HEK293 (cell line): ENCODE measurements around the gene KLRG1.

Experiments used
- CTCF ChIA-PET: fragments of 350-600 bp; formaldehyde crosslinking; extraction: SDS; loops from one replicate; lab custom pipeline; 2021; ENCODE audit warnings: antibody characterized with exemption; lab: Yijun Ruan, JAX
- POLR2A ChIA-PET: fragments of 300-600 bp; formaldehyde crosslinking; extraction: SDS; loops from one replicate; lab custom pipeline; 2020; ENCODE audit warnings: antibody characterized with exemption, inconsistent platforms; lab: Yijun Ruan, JAX
- H3K27ac ChIP-seq: fragments of 200-500 bp; sonication (Bioruptor generic); 2 replicates; pipeline ENCODE4 v1.5.1; 2014; ENCODE audit warnings: low read depth, low read length, control low read depth, inconsistent platforms; ENCODE audit errors: extremely low read depth
- H3K36me3 ChIP-seq, 2 experiments: fragments of 200-500 bp in 1 of 2; sonication (Bioruptor generic) in 1 of 2; 1 replicate in 1 of 2; 2 replicates in 1 of 2; pipeline ENCODE4 v1.5.1; 2014 to 2017; ENCODE audit warnings: inconsistent platforms in 2 of 2, low read length in 2 of 2; ENCODE audit not compliant: control insufficient read depth in 2 of 2, insufficient read depth in 1 of 2
- H3K4me1 ChIP-seq: fragments of 200-500 bp; sonication (Bioruptor generic); 2 replicates; pipeline ENCODE4 v1.5.1; 2014; ENCODE audit warnings: mild to moderate bottlenecking, low read length, inconsistent platforms; ENCODE audit not compliant: control insufficient read depth, insufficient read depth
- H3K4me3 ChIP-seq: 2 replicates; pipeline ENCODE4 v1.5.1; 2011; ENCODE audit warnings: low read depth, mild to moderate bottlenecking, control low read depth, low read length, moderate library complexity
- H3K9me3 ChIP-seq: fragments of 200-500 bp; sonication (Bioruptor generic); 2 replicates; pipeline ENCODE4 v1.5.1; 2014; ENCODE audit warnings: low read depth, low read length, inconsistent platforms; ENCODE audit not compliant: control insufficient read depth, insufficient read depth
- HOXC10 ChIP-seq: sonication (generic); formaldehyde crosslinking; IDR thresholded peaks from 2 replicates; pipeline ENCODE4 v1.8.1; 2023; ENCODE audit warnings: mild to moderate bottlenecking, missing genetic modification reagents
- MEIS1 ChIP-seq: sonication (generic); formaldehyde crosslinking; IDR thresholded peaks from 2 replicates; pipeline ENCODE4 v1.8.1; 2022; ENCODE audit warnings: missing genetic modification reagents, mild to moderate bottlenecking, borderline replicate concordance
- MYNN ChIP-seq: fragments of 450-650 bp; formaldehyde crosslinking; IDR thresholded peaks from 2 replicates; pipeline ENCODE4 v1.5.1; 2016; ENCODE audit warnings: missing biosample characterization, missing genetic modification characterization, borderline replicate concordance
- PRDM6 ChIP-seq: fragments of 450-650 bp; formaldehyde crosslinking; IDR thresholded peaks from 2 replicates; pipeline ENCODE4 v1.5.1; 2017; ENCODE audit warnings: missing biosample characterization, missing genetic modification characterization
- SCRT2 ChIP-seq: fragments of 450-650 bp; formaldehyde crosslinking; IDR thresholded peaks from 2 replicates; pipeline ENCODE4 v1.5.1; 2016; ENCODE audit warnings: missing biosample characterization, missing genetic modification characterization
- TRIM28 ChIP-seq: IDR thresholded peaks from 2 replicates; pipeline ENCODE4 v1.6.1; 2011; ENCODE audit warnings: low read length, control low read depth, borderline replicate concordance
- ZBTB44 ChIP-seq: fragments of 450-650 bp; IDR thresholded peaks from 2 replicates; pipeline ENCODE4 v1.5.1; 2018; ENCODE audit warnings: missing biosample characterization, mild to moderate bottlenecking, missing genetic modification characterization
- ZBTB6 ChIP-seq: fragments of 450-650 bp; formaldehyde crosslinking; IDR thresholded peaks from 2 replicates; pipeline ENCODE4 v1.5.1; 2017; ENCODE audit warnings: missing biosample characterization, missing genetic modification characterization
- ZNF121 ChIP-seq: fragments of 450-650 bp; formaldehyde crosslinking; IDR thresholded peaks from 2 replicates; pipeline ENCODE4 v1.5.1; 2016; ENCODE audit warnings: missing biosample characterization, missing genetic modification characterization
- ZNF362 ChIP-seq: fragments of 450-650 bp; formaldehyde crosslinking; IDR thresholded peaks from 2 replicates; pipeline ENCODE4 v1.5.1; 2016; ENCODE audit warnings: missing biosample characterization, missing genetic modification characterization
- ZNF416 ChIP-seq: fragments of 450-650 bp; formaldehyde crosslinking; IDR thresholded peaks from 2 replicates; pipeline ENCODE4 v1.5.1; 2016; ENCODE audit warnings: missing biosample characterization, missing genetic modification characterization
- ZNF501 ChIP-seq: fragments of 450-650 bp; formaldehyde crosslinking; IDR thresholded peaks from 2 replicates; pipeline ENCODE4 v1.5.1; 2016; ENCODE audit warnings: missing biosample characterization, missing genetic modification characterization
- ZNF555 ChIP-seq: fragments of 450-650 bp; formaldehyde crosslinking; conservative IDR thresholded peaks from 2 replicates; pipeline ENCODE4 v1.5.1; 2017; ENCODE audit warnings: missing biosample characterization, mild to moderate bottlenecking, missing genetic modification characterization, inconsistent platforms
- ZNF558 ChIP-seq: fragments of 450-650 bp; formaldehyde crosslinking; IDR thresholded peaks from 2 replicates; pipeline ENCODE4 v1.5.1; 2016; ENCODE audit warnings: missing biosample characterization, missing genetic modification characterization
- ZNF596 ChIP-seq: fragments of 450-650 bp; IDR thresholded peaks from 2 replicates; pipeline ENCODE4 v1.5.0; 2018; ENCODE audit warnings: missing biosample characterization, mild to moderate bottlenecking, missing genetic modification characterization, moderate library complexity
- ZNF76 ChIP-seq: fragments of 450-650 bp; formaldehyde crosslinking; IDR thresholded peaks from 2 replicates; pipeline ENCODE4; 2016; ENCODE audit warnings: low read depth, missing biosample characterization, missing genetic modification characterization, borderline replicate concordance
- ZNF776 ChIP-seq: fragments of 450-650 bp; formaldehyde crosslinking; IDR thresholded peaks from 2 replicates; pipeline ENCODE4 v1.5.0; 2017; ENCODE audit warnings: missing biosample characterization, missing genetic modification characterization, borderline replicate concordance
- ZNF785 ChIP-seq: fragments of 450-650 bp; formaldehyde crosslinking; IDR thresholded peaks from 2 replicates; pipeline ENCODE4 v1.5.1; 2016; ENCODE audit warnings: missing biosample characterization, missing genetic modification characterization
- ZSCAN30 ChIP-seq: fragments of 450-650 bp; IDR thresholded peaks from 2 replicates; pipeline ENCODE4 v1.5.1; 2018; ENCODE audit warnings: missing biosample characterization, mild to moderate bottlenecking, missing genetic modification characterization, moderate library complexity
- TF ChIP-seq, protein P1 (sequence below): fragments of 450-650 bp; formaldehyde crosslinking; IDR thresholded peaks from 2 replicates; pipeline ENCODE4 v1.5.1; 2017; ENCODE audit warnings: missing biosample characterization, mild to moderate bottlenecking, missing genetic modification characterization, moderate library complexity

KLRG1 gene

GRCh38 chr12:8950221-8950527 lies 39.2 kb upstream of the KLRG1 start (continued):
- TF ChIP-seq ZNF776 = no peak

DNA sequence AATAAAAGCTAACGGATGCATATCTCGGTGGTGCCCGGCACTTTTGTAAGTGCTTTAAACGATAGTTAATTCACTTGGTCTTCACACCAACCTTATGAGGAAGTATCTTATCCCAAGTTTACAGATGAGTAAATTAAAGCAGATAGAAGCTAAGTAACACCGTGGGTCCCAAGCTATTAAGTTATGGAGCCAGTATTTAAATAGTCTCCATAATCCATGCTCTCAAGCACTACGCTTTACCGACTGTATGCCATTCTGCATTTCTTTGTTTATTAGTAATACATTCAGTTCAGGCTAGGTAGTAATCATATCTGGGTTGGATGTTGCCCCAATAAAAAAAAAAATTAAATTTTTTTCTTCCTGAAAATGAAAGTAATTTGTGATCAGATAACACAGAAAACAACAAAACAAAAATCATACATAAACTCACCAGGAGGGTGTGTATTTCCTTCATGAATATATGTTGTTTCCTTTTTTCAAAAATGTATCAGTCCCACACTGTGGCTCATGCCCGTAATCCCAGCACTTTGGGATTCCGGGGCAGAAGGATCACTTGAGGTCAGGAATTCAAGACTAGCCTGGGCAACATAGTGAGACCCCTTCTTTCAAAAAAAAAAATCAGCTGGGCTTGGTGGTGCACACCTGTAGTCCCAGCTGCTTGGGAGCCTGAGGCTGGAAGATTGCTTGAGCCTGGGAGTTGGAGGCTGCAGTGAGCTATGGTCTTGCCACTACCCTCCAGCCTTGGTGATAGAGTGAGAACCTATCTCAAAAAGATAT lies 38.5 kb upstream of the KLRG1 start:
- Histone ChIP-seq H3K27ac (peak overlapping the region; percentile 82; the same call in 1 of the 2 replicates), H3K4me3 (peak overlapping the region; percentile 94), H3K36me3 (peaks cover 6 to 20% of the 10 kb centered on the region in 2 experiments; a peak in 2 of 3 replicates), H3K9me3 (no peaks in the 10 kb centered on the region), H3K4me1 (peaks cover 9% of the 10 kb centered on the region)
- TF ChIP-seq ZBTB44 (tag by site-specific recombination) (no peak), TRIM28 (no peak), ZNF416 (tag by site-specific recombination) (no peak), ZNF76 (no peak), PRDM6 (tag by site-specific recombination) (no peak), ZNF596 (tag by site-specific recombination) (no peak), ZNF785 (no peak), ZNF501 (no peak), ZNF121 (peak; percentile 80), ZSCAN30 (tag by site-specific recombination) (no peak), ZBTB6 (peak; percentile 92; the same call in 1 of the 2 replicates), ZNF362 (tag by site-specific recombination) (no peak), MEIS1 (CRISPR knock-in tag) (no peak), HOXC10 (CRISPR knock-in tag) (no peak)
- ChIA-PET POLR2A (no interaction called here), CTCF (interaction anchor here (0.7 to 3.6 kb wide), 4 partner anchors 86 to 99 kb away, joined by 3 to 26 read pairs (median 12); no protein-coding TSS in a partner anchor)

GRCh38 chr12:8951744-8952143 lies 37.6 kb upstream of the KLRG1 start:
- TF ChIP-seq, protein P1, sequence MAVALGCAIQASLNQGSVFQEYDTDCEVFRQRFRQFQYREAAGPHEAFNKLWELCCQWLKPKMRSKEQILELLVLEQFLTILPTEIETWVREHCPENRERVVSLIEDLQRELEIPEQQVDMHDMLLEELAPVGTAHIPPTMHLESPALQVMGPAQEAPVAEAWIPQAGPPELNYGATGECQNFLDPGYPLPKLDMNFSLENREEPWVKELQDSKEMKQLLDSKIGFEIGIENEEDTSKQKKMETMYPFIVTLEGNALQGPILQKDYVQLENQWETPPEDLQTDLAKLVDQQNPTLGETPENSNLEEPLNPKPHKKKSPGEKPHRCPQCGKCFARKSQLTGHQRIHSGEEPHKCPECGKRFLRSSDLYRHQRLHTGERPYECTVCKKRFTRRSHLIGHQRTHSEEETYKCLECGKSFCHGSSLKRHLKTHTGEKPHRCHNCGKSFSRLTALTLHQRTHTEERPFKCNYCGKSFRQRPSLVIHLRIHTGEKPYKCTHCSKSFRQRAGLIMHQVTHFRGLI = no peak
- TF ChIP-seq ZNF555 (tag by site-specific recombination) = no peak
- TF ChIP-seq MYNN = no peak
- TF ChIP-seq SCRT2 (tag by site-specific recombination) = no peak
- no peak for TF ChIP-seq ZNF558
- H3K4me1 ChIP-seq = peaks cover 9% of the 10 kb centered on the region
- H3K9me3 ChIP-seq = no peaks in the 10 kb centered on the region
- no peak overlapping the region for H3K4me3 ChIP-seq
- CTCF ChIA-PET = interaction anchor here (1.1 to 3.6 kb wide), 3 partner anchors 61 to 87 kb away, joined by 3 to 20 read pairs (median 5); no protein-coding TSS in a partner anchor
- no peak overlapping the region for H3K27ac ChIP-seq
- POLR2A ChIA-PET = no interaction called here
- peaks cover 0 to 12% of the 10 kb centered on the region in 2 experiments; a peak in 1 of 3 replicates for H3K36me3 ChIP-seq
